Breast epithelium (tissue), 4 donors: ENCODE measurements around the gene SYT13. TPM values are rescaled to one million over a fixed set of nuclear protein-coding genes. Genes with fewer than 3 reads are reported as not detected.

Experiments
- DNase-seq, 2 donors: peaks; one replicate each; pipeline ENCODE4 v3.0.0-alpha.2; 2019; ENCODE audit warnings: low spot score in 2 of 2
- H3K27ac ChIP-seq, 2 donors: fragments of 200-600 bp; sonication (generic) in 1 of 2; one replicate each; pipeline ENCODE4 v1.5.1; 2016 to 2019; ENCODE audit warnings: mild to moderate bottlenecking in 1 of 2
- H3K27me3 ChIP-seq, 2 donors: fragments of 200-600 bp; sonication (generic) in 1 of 2; one replicate each; pipeline versions ENCODE4 v1.5.1 to v1.6.0; 2017 to 2019; ENCODE audit warnings: control low read depth in 1 of 2, mild to moderate bottlenecking in 1 of 2
- H3K36me3 ChIP-seq: fragments of 200-600 bp; one replicate; pipeline ENCODE4 v1.5.1; 2019
- H3K4me1 ChIP-seq, 2 donors: fragments of 200-600 bp; sonication (generic); one replicate each; pipeline ENCODE4 v1.5.1; 2016 to 2019; ENCODE audit warnings: control low read depth in 1 of 2
- H3K4me3 ChIP-seq, 3 donors: fragments of 200-600 bp; sonication (generic); 1 replicate in 2 of 3; 2 replicates in 1 of 3; pipeline ENCODE4 v1.5.1; 2016 to 2019; ENCODE audit warnings: mild to moderate bottlenecking in 3 of 3, moderate library complexity in 2 of 3
- H3K9me3 ChIP-seq, 2 donors: fragments of 200-600 bp; sonication (generic) in 1 of 2; one replicate each; pipeline ENCODE4 v1.5.1; 2016 to 2019; ENCODE audit warnings: control low read depth in 1 of 2
- CTCF ChIP-seq, 3 donors: fragments of 450-650 bp; IDR thresholded peaks; one replicate each; pipeline ENCODE4 v1.5.1; 2016 to 2017; ENCODE audit warnings: antibody characterized with exemption in 3 of 3, mild to moderate bottlenecking in 3 of 3, moderate library complexity in 3 of 3
- POLR2A ChIP-seq: fragments of 450-650 bp; IDR thresholded peaks from one replicate; pipeline ENCODE4 v1.6.1; 2016; ENCODE audit warnings: antibody characterized with exemption, mild to moderate bottlenecking, moderate library complexity
- POLR2AphosphoS5 ChIP-seq, 3 donors: sonication (generic); formaldehyde crosslinking; IDR thresholded peaks; one replicate each; pipeline ENCODE4 v1.6.1; 2017; ENCODE audit warnings: antibody characterized with exemption in 3 of 3
- intact Hi-C: fragments of 100-400 bp; cut with DNase I; formaldehyde crosslinking; loops from one replicate; pipeline ENCODE4 v1.15.1; 2023; ENCODE audit warnings: low total_unique reads
- total RNA-seq, 3 donors: library from RNA; depleted of rRNA; stranded (reverse); fragments of >200 nt; gene quantifications; one replicate each; pipeline ENCODE4 v1.1.0, GENCODE V29; 2016

Gene SYT13
- total RNA-seq, 3 donors from 2014 or later, result 0.29 to 0.33 TPM; not detected in 1

GRCh38 chr11:45332276-45332934 is 46.3 kb upstream of the SYT13 start:
- Histone ChIP-seq H3K27ac (peak overlapping the region in 1 of 2 donors; percentile 43), H3K27me3 (no peaks in the 10 kb centered on the region), H3K4me3 (peak overlapping the region in 1 of 3 donors; percentile 22), H3K9me3 (peaks cover under 1 to 6% of the 10 kb centered on the region in 2 donors), H3K4me1 (no peaks in the 10 kb centered on the region), H3K36me3 (no peaks in the 10 kb centered on the region)
- DNase-seq, result no peak
- peak in 2 of 3 donors; percentile 29 to 50 for TF ChIP-seq CTCF (IDR thresholded peaks at IDR 0.05)
- TF ChIP-seq POLR2A, result no peak
- intact Hi-C loops, result loop anchor here (10.0 kb wide), 1 partner anchor 398 kb away; no protein-coding TSS in a partner anchor

GRCh38 chr11:45331839-45332238 is 45.7 kb upstream of the SYT13 start:
- no peaks in the 10 kb centered on the region for H3K36me3 ChIP-seq
- H3K4me1 ChIP-seq, result no peaks in the 10 kb centered on the region
- H3K4me3 ChIP-seq, result no peak overlapping the region
- H3K27me3 ChIP-seq, result no peaks in the 10 kb centered on the region
- peaks cover 5 to 12% of the 10 kb centered on the region in 2 donors for H3K9me3 ChIP-seq
- no peak overlapping the region for H3K27ac ChIP-seq
- TF ChIP-seq POLR2AphosphoS5 (IDR thresholded peaks at IDR 0.05) (no peak), POLR2A (no peak), CTCF (IDR thresholded peaks at IDR 0.05) (no peak)
- DNase-seq, result no peak
- intact Hi-C loops, result loop anchor here (10.0 kb wide), 1 partner anchor 397 kb away; no protein-coding TSS in a partner anchor

GRCh38 chr11:45328726-45329125 is 42.6 kb upstream of the SYT13 start:
- H3K4me3 ChIP-seq, result no peak overlapping the region
- H3K27me3 ChIP-seq, result no peaks in the 10 kb centered on the region
- no peak for TF ChIP-seq POLR2AphosphoS5 (IDR thresholded peaks at IDR 0.05)
- TF ChIP-seq CTCF (IDR thresholded peaks at IDR 0.05), result no peak
- peaks cover 5 to 12% of the 10 kb centered on the region in 2 donors for H3K9me3 ChIP-seq
- H3K4me1 ChIP-seq, result no peaks in the 10 kb centered on the region
- intact Hi-C loops, result no loop called here
- no peak for DNase-seq
- no peak overlapping the region for H3K27ac ChIP-seq
- no peaks in the 10 kb centered on the region for H3K36me3 ChIP-seq

GRCh38 chr11:45324459-45324858 is 38.3 kb upstream of the SYT13 start:
- H3K4me3 ChIP-seq, result no peak overlapping the region
- no peaks in the 10 kb centered on the region for H3K27me3 ChIP-seq
- H3K27ac ChIP-seq, result no peak overlapping the region
- TF ChIP-seq CTCF (IDR thresholded peaks at IDR 0.05), result no peak
- TF ChIP-seq POLR2A, result no peak
- no peak for TF ChIP-seq POLR2AphosphoS5 (IDR thresholded peaks at IDR 0.05)
- intact Hi-C loops, result no loop called here
- no peak for DNase-seq
- H3K9me3 ChIP-seq, result peaks cover 5 to 12% of the 10 kb centered on the region in 2 donors
- H3K4me1 ChIP-seq, result no peaks in the 10 kb centered on the region
- H3K36me3 ChIP-seq, result no peaks in the 10 kb centered on the region

- Histone ChIP-seq H3K9me3 (peaks cover 5 to 12% of the 10 kb centered on the region in 2 donors), H3K4me1 (no peaks in the 10 kb centered on the region), H3K27ac (no peak overlapping the region), H3K4me3 (no peak overlapping the region), H3K27me3 (no peaks in the 10 kb centered on the region), H3K36me3 (no peaks in the 10 kb centered on the region)
- no peak for TF ChIP-seq POLR2AphosphoS5 (IDR thresholded peaks at IDR 0.05)
- no peak for TF ChIP-seq CTCF (IDR thresholded peaks at IDR 0.05)
- TF ChIP-seq POLR2A, result no peak
- intact Hi-C loops, result no loop called here
- no peak for DNase-seq
Measured at GRCh38 chr11:45323601-45324249, 37.6 kb upstream of the SYT13 start.
